H4 (cell line): Measurements from ENCODE around the gene H3-3A. TPM values are rescaled to one million over a fixed set of nuclear protein-coding genes. Genes with fewer than 3 reads are reported as not detected.

ENCODE experiments used
- DNase-seq: peaks from one replicate; pipeline ENCODE4 v3.0.0-alpha.2; 2015; ENCODE audit warnings: low spot score
- total RNA-seq: library from RNA; depleted of rRNA; stranded (reverse); fragments of >200 nt; shearing (Covaris generic); gene quantifications from 2 replicates; pipeline ENCODE4 v1.2.3, GENCODE V29; 2014; rRNA removed

The H3-3A gene
- total RNA-seq = 313 and 407 TPM in 2 replicates

GRCh38 chr1:226062558-226063223, at the start of gene H3-3A:
H3-3A (plus strand) TSS chr1:226062716; CDS start chr1:226064352, 1,636 bp downstream.
- peak; percentile 91 for DNase-seq

DNA sequence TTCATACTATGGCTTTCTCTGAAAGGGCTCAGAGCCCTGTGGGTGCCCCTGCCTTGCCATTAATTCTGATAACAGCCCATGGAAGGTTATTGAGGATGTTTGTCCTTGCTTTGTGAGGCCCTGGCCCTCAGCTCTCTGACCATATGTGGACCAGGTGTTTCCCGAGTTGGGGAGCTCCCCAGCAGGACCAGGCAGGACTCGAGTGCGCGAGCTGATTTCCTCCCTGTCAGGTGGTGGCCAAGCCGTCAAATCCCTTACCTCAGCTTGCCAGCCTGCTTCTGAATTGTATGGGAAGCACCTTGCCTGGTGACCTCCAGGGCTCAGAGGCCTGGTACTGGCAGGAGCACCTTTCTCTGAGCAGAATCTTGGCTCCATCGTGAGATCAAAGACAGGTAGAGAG, 45.4 kb upstream of the H3-3A start:
- DNase-seq = no peak

DNA sequence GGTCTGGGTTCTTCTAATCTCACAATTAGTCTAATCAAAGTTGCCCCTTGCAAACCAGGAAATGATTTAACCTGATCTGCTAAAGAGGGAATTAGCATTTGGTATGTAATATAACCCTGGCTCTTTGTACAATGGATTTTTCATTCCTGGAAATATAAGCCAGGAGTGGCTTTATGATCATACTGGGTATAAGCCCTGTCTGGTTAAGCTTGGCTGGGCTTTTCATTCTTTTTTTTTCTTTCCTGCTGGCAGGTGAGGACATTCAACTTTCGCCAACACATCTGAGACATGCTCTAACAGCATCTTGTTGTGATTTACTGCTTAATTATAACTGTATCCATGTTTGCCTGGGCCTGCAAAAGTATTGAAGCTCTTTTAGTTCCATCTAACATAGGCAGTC, 42.9 kb upstream of the H3-3A start:
- no peak for DNase-seq

DNA sequence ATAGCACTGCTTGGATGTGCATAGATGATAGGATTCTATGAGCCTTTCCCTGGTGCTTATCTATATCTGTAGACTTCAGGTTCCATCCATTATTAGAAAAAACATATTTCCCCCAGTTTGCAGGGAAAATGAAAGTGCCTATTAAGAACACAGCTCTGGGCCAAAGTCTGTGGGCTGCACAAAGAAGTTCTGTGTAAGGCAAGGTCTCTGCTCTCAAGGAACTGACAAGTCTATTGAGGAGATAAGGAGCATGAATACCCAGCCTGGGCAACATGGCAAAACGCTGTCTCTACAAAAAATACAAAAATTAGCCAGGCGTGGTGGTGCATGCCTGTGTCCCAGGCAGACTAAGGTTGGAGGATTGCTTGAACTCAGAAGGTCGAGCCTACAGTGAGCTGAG, 41.1 kb upstream of the H3-3A start:
- DNase-seq = no peak

- no peak for DNase-seq
Observed at GRCh38 chr1:226021801-226022200, 40.7 kb upstream of the H3-3A start.

- no peak for DNase-seq
Observed at GRCh38 chr1:226023735-226024134, 38.8 kb upstream of the H3-3A start.

GRCh38 chr1:226026833-226027232, 35.7 kb upstream of the H3-3A start:
- DNase-seq = no peak

GRCh38 chr1:226027538-226028217, 34.8 kb upstream of the H3-3A start:
- no peak for DNase-seq

DNA sequence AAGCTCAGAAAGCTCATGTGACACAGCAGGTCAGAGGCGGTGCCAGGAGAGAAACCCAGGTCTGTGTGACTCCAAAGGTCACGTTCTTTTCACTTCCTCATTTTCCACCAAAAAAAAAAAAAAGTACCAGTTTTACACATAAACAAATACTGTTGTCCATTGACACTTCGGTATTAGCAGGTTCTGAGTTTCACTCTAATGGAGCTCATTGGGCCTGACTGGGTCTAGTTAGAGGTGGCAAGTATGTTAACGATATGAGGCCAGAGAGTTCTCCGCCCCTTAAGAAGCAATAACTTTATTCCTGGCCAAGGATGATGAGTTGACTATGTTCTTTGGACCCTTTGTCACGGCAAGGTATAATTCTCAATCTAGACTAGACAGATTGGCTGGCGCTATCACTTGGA, 33.4 kb upstream of the H3-3A start:
- no peak for DNase-seq

- DNase-seq = no peak
Observed at GRCh38 chr1:226029568-226030225, 32.8 kb upstream of the H3-3A start.

DNA sequence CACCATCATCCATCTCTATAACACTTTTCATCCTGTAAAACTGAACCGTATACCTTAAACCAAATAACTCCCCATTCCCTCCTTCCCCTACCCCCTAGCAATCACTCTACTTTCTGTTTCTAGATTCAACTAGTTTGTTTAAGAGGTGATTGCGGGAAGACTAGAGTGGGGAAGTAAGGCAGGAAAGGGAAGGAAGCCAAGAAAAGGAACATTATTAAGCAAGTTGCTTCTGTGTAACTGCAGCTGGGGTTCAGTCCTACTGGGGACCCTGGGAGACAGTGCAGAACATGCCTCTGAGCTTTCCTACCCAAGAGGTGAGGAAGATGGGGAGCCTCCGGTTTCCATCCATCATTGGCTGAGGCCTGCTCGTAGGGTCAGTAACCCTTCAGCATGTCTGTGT, 28.9 kb upstream of the H3-3A start:
- no peak for DNase-seq

GRCh38 chr1:226033991-226034390, 28.5 kb upstream of the H3-3A start:
- no peak for DNase-seq

- DNase-seq = peak; percentile 74
Observed at GRCh38 chr1:226034482-226034881, 28.0 kb upstream of the H3-3A start.

GRCh38 chr1:226035915-226036314, 26.6 kb upstream of the H3-3A start:
- DNase-seq = no peak

DNA sequence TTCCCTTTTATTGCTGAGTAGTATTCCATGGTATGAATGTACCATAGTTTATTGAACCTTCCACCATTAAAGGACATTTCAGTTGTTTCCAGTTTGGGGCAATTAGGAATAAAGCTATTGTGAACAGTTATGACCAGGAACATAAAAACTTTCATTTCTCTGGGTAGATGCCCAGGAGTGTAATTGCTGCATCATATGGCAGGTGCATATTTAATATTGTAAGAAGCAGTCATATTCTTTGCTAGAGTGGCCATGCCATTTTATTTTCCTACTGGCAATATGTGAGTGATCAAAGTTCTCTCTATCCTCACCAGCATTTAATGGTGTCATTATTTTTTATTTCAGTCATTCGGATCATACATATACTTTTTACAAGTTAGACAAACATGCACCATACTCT, 23.9 kb upstream of the H3-3A start:
- no peak for DNase-seq

- no peak for DNase-seq
Observed at GRCh38 chr1:226041419-226041818, 21.1 kb upstream of the H3-3A start.

DNA sequence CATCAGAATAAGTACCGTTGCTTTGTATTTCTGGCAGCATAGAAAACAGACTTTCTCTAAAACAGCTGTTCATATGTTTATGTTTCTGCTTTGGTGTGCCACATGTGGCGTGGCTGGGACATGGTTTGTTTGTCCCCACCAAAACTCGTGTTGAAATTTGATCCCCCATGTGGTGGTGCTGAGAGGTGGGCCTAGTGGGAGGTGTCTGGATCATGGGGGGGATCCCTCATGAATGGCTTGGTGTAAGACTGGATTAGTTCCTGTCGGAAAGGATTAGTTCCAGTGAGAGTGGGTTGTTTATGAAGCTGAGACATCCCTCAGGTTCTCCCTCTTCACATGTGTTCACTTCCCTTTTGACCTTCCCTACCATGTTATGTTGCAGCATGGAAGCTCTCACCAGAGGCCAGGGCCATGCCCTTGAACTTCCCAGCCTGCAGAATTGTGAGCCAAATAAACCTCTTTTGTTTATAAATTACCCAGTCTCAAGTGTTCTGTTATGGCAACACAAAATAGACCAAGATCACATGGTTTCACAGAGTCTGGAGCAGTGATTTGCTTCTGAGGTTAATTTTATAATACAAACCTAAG, 17.9 kb upstream of the H3-3A start:
- DNase-seq = no peak

DNA sequence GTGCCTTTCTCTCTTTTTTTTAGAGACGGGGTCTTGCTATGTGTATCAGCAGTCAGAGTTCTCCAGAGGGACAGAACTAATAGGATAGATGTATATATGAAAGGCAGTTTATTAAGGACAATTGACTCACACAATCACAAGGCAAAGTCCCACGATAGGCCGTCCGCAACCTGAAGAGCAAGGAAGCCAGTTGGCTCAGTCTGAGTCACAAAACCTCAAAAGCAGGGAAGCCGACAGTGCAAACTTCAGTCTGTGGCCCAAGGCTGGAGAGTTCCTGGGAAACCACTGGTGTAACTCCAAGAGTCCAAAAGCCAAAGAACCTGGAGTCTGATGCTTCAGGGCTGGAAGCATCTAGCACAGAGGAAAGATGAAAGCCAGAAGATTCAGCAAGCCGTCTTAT, 16.3 kb upstream of the H3-3A start:
- DNase-seq = peak; percentile 54

DNA sequence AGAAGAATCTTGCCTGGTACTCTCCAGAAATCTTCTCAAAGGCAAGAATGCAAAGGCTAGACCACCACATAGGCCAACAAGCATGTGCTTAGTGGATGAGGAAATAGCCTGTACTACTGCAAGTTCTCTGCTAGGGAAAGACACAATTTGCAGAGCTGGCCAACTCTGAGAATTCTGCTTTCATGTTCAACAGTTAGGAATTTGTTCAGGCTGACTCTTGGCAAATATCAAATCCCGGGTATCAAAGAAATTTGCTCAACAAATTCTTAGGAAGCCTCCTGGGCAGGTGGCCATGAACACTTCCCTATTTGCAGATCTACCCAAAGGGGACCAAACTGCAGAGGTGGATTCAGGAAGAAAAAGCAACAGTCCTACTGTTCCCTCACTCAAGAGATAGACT, 15.0 kb upstream of the H3-3A start:
- DNase-seq = no peak

DNA sequence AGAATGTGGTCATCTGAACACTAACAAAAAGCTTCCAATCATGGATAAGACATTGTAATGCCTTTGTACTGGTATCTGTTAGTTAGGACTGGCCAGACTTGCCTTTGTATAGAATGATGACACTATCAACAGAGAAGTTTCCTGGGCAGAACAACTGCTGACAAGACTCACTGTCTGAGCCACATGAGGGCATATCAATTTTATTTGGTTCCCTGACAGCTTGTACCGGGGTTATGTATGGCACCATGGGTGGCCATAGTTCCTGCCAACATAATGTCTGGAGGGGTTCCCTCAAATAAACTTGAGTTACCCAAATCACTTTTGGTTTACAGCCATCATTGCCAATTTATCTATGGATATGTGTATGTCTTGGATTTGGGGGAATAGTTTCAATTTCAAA, 13.6 kb upstream of the H3-3A start:
- DNase-seq = no peak

DNA sequence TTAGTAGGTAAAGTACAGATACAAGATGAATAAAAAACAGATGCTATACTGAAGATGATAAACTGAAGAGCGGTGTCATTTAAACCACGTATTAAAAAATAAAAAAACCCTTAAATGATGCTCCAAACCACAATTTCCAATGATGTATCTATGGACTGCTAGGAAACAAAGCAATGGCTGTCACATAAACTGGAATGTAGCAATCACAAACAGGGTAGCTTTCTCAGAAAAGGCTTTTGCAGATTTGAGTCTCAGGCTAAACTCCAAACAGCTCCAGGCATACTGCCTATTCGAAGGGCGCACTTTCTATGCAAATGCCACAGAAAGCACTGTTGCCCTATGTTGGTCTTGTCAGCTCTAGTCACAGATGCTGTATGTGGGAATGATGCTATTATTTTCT, 12.4 kb upstream of the H3-3A start:
- DNase-seq = no peak

DNA sequence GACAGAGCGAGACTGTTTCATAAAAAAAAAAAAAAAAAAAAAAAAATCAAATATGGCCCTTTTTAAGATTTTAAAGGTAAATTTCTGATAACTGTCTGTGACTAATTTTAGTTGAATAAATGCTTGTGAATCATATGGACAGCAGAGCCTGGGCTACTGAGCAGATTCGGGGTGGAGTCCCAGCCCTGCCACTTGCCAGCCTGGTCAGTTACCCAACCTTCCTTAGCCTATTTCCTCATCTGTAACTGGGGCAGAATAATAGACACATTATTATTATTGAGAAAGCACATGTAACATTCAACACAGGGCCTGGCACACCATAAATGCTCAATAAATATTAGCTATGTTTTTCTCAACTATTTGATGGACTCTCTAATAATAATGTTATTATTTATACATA, 11.2 kb upstream of the H3-3A start:
- no peak for DNase-seq

- DNase-seq = no peak
Observed at GRCh38 chr1:226052061-226052460, 10.5 kb upstream of the H3-3A start.
